Ramos (cell line): ENCODE results near the gene PMAIP1.
"Not testable (repeated sequence)": the region's sequence is repeated elsewhere in the genome, so short reads cannot be mapped to it uniquely, and the experiment has no call there.

Experiments used
- in situ Hi-C: fragments of 300-500 bp; cut with MboI; formaldehyde crosslinking; loops from one replicate; pipeline ENCODE4 v1.14.3; 2022; ENCODE audit warnings: low sequenced_read_pairs; ENCODE audit not compliant: unreplicated experiment

The PMAIP1 gene

GRCh38 chr18:59899298-59900221, at the start of gene PMAIP1:
TSS of gene PMAIP1 (plus strand) at chr18:59899996. CDS start at chr18:59900178, 182 bp downstream.
- in situ Hi-C loops: no loop called here

- in situ Hi-C loops: no loop called here
These were observed 47.9 kb upstream of the PMAIP1 start for GRCh38 chr18:59851784-59852399.

GRCh38 chr18:59852548-59852947, 47.2 kb upstream of the PMAIP1 start:
- in situ Hi-C loops: no loop called here

- in situ Hi-C loops: no loop called here
These were observed 46.4 kb upstream of the PMAIP1 start for GRCh38 chr18:59853380-59853779.

- in situ Hi-C loops: not testable (repeated sequence)
These were observed 45.8 kb upstream of the PMAIP1 start for GRCh38 chr18:59853988-59854387.

GRCh38 chr18:59861009-59861408, 38.8 kb upstream of the PMAIP1 start:
- in situ Hi-C loops: no loop called here

- in situ Hi-C loops: no loop called here
These were observed 37.6 kb upstream of the PMAIP1 start for GRCh38 chr18:59861963-59862819.

- in situ Hi-C loops: no loop called here
These were observed 34.4 kb upstream of the PMAIP1 start for GRCh38 chr18:59865241-59865986.

GRCh38 chr18:59866551-59867269, 33.1 kb upstream of the PMAIP1 start:
- in situ Hi-C loops: no loop called here

GRCh38 chr18:59867337-59868104, 32.3 kb upstream of the PMAIP1 start:
- in situ Hi-C loops: no loop called here

GRCh38 chr18:59870623-59871130, 29.1 kb upstream of the PMAIP1 start:
- in situ Hi-C loops: no loop called here

GRCh38 chr18:59871711-59872362, 28.0 kb upstream of the PMAIP1 start:
- in situ Hi-C loops: no loop called here

- in situ Hi-C loops: no loop called here
These were observed 26.2 kb upstream of the PMAIP1 start for GRCh38 chr18:59873641-59874040.

GRCh38 chr18:59874166-59874565, 25.6 kb upstream of the PMAIP1 start:
- in situ Hi-C loops: no loop called here

GRCh38 chr18:59876310-59876626, 23.5 kb upstream of the PMAIP1 start:
- in situ Hi-C loops: no loop called here

GRCh38 chr18:59877361-59877760, 22.4 kb upstream of the PMAIP1 start:
- in situ Hi-C loops: no loop called here

GRCh38 chr18:59878644-59879043, 21.2 kb upstream of the PMAIP1 start:
- in situ Hi-C loops: no loop called here
